Vagina (tissue), 2 donors: ENCODE measurements around the gene IKBKE.

Source experiments
- CTCF ChIP-seq, 3 experiments: fragments of 450-650 bp in 2 of 3; fragments of 200-600 bp in 1 of 3; sonication (generic) in 1 of 3; IDR thresholded peaks; one replicate each; pipeline ENCODE4 v1.5.1; 2017 to 2019; ENCODE audit warnings: antibody characterized with exemption in 3 of 3, mild to moderate bottlenecking in 2 of 3, moderate library complexity in 2 of 3
- POLR2A ChIP-seq, 2 donors: fragments of 450-650 bp; IDR thresholded peaks; one replicate each; pipeline ENCODE4 v1.6.1; 2017; ENCODE audit warnings: antibody characterized with exemption in 2 of 2, mild to moderate bottlenecking in 2 of 2, moderate library complexity in 2 of 2
- POLR2AphosphoS5 ChIP-seq, 2 donors: sonication (generic); formaldehyde crosslinking; IDR thresholded peaks; one replicate each; pipeline ENCODE4 v1.9.0; 2017; ENCODE audit warnings: antibody characterized with exemption in 2 of 2, mild to moderate bottlenecking in 2 of 2, low read depth in 1 of 2; ENCODE audit not compliant: insufficient read depth in 1 of 2

- TF ChIP-seq CTCF (IDR thresholded peaks at IDR 0.05), result no peak
- TF ChIP-seq POLR2A (IDR thresholded peaks at IDR 0.05), result no peak
- TF ChIP-seq POLR2AphosphoS5 (IDR thresholded peaks at IDR 0.05; ENCODE audit: insufficient read depth in 1 of 2, low read depth in 1 of 2), result peak in 1 of 2 donors; percentile 21
These were observed 2.4 kb upstream of the IKBKE start for GRCh38 chr1:206467915-206468314.
